Mammary epithelial cell (primary cell): ENCODE measurements around the gene TMEM151A.

ENCODE experiments used
- EZH2 ChIP-seq: IDR thresholded peaks from 2 replicates; pipeline ENCODE4 v1.6.1; 2012; ENCODE audit warnings: low read length, inconsistent platforms, borderline replicate concordance
- TF ChIP-seq, protein P1 (sequence below), 2 donors: IDR thresholded peaks in 1 of 2; conservative IDR thresholded peaks in 1 of 2; 2 replicates each; pipeline ENCODE4 v1.5.1; 2011 to 2012; ENCODE audit warnings: inconsistent platforms in 2 of 2, low read length in 2 of 2, mild to moderate bottlenecking in 2 of 2, control low read depth in 1 of 2, low read depth in 1 of 2; ENCODE audit not compliant: insufficient read depth in 1 of 2; ENCODE audit errors: extremely low read depth in 1 of 2

DNA sequence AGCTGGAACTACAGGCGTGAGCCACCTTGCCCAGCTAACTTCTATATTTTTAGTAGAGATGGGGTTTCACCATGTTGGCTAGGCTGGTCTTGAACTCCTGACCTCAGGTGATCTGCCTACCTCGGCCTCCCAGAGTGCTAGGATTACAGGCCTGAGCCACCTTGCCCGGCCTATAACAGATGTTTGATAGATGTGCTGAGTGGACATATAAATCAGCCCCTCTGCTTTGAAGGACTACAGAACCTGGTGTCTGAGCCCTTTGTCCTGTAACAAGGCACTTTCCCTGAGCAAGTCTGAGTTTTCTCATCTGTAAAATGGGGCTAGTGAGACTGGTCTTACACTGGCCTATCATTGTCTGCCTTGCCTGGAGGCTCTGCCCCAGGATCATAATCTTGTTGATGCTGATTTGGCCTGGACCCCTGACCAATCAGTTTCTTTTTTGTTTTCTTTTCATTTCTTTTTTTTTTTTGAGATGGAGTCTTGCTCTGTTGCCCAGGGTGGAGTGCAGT, 37.5 kb downstream of the TMEM151A start:
- TF ChIP-seq, protein P1, sequence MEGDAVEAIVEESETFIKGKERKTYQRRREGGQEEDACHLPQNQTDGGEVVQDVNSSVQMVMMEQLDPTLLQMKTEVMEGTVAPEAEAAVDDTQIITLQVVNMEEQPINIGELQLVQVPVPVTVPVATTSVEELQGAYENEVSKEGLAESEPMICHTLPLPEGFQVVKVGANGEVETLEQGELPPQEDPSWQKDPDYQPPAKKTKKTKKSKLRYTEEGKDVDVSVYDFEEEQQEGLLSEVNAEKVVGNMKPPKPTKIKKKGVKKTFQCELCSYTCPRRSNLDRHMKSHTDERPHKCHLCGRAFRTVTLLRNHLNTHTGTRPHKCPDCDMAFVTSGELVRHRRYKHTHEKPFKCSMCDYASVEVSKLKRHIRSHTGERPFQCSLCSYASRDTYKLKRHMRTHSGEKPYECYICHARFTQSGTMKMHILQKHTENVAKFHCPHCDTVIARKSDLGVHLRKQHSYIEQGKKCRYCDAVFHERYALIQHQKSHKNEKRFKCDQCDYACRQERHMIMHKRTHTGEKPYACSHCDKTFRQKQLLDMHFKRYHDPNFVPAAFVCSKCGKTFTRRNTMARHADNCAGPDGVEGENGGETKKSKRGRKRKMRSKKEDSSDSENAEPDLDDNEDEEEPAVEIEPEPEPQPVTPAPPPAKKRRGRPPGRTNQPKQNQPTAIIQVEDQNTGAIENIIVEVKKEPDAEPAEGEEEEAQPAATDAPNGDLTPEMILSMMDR (conservative IDR thresholded peaks at IDR 0.05 in 1 of 2, IDR thresholded peaks at IDR 0.05 in 1 of 2; ENCODE audit: extremely low read depth in 1 of 2, insufficient read depth in 1 of 2, low read depth in 1 of 2, low read length in 2 of 2): no peak
- no peak for TF ChIP-seq EZH2
